ENCODE results near the gene CAPRIN2.

CAPRIN2 gene

DNA sequence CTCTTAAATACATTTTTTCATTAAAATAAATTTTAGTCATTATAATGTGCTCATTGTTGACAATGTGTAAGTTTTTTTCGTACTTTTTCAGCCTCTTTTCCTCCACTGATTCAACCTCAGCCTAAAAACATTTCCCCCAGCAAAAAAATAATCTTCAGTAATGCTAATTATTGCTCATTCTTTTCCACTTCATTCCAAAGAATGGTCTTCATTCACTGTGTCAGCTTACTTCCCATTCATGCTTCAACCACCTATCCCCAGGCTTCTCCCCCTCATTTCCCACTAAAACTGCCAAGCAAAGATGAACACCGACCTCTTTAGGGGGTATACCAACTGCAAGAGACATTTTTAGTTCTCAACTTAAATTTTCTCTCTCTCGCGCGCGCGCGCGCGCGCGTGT lies 56.4 kb downstream of the CAPRIN2 start:
- no peak for DNase-seq

DNA sequence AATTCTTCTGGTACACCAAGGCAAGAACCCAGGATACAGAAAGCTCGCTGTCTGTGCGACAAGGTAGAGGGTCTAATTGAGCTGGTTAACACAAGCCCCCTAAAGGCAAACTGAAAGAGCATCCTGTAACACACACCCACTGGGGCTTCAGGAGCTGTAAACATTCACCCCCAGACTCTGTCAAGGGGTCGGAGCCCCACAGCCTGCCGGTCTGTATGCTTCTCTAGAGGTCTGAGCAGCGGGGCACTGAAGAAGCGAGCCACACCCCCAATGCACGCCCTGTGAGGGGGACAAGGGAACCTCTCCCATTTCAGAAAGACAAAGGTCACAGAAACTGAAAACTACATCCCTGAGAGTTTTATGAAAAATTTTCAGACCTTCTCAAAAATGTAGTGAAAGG lies 57.8 kb downstream of the CAPRIN2 start:
- no peak for DNase-seq

DNA sequence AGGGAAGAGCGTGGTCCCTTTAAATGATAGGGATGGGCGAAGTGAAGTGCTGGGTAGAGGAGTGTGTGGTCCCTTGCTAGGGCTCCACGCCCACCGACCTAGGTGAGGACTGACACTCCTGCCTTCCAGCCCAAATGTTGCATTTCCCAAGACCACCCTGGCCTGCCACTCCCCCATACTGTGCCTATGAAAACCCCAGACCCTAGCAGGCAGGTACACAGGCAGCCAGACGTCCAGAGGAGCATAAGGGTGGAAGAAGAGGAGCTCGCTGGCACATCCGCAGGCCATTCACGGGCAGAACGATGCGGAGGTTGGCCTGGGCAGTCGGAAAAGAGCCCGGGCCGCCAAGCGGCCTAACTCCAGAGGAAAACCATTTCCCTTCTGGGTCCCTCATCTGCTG lies 58.3 kb downstream of the CAPRIN2 start:
- DNase-seq, result no peak

DNA sequence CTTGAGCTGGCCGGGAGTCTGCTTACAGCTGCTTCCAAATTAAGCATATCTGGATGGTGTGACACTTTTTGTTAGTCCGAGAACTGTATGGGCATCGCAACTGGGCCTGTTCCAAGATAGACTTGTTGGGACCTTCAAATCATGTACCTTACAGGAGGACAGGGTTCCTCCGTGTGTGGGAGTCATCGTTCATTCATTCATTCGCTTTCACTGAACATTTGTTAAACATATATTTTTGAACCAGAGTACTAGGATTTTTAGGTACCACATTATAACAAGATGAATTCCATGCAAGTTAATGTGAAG lies 58.7 kb downstream of the CAPRIN2 start:
- no peak for DNase-seq

DNA sequence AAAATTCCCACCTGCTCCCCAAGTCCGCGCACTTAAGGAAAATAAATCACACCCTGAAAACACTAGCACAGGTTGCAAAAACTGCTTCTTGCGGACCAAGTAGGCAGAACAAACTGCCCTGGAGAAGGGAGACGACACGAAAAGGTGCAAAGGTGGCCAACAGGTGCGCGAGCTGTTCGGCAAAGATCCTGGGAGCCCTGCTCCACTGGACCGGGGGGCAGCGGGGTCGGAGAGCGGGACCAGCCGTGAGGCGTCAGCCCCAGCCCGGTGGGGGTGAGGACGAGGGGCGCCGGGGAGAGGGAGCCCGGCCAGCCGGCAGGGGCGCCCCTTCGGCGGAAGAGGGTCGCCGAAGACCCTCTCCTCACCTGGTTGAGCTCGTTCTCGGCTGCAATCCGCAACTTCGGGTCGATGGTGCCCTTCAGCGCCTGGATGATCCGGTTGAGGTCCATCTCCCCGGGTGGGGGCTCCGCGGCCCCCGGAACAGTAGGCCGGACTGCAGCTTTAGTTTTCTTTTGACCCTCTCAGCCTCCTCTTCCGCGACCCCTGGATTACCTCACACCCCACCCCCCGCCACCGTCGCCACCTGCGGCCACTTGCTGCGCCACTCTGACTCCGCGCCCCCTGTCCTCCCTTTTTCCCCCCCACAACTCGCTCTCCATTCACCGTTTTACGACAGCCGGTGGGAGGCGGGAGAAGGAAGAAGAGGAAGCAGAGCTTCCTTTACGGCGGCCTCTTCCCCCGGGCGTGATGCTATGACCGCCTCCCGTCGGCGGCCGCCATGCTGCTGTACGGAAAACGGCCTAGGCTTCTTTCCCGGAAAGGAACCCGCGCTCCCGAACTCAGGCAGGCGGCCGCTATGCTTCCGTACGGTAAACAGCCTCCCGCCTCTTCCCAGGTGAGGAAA lies 59.3 kb downstream of the CAPRIN2 start, which contains the start of gene IPO8:
Gene IPO8, minus strand, starts transcription at position 671 of the 904 bp plus-strand sequence. Its CDS starts 222 bp downstream, at position 449.
- DNase-seq, result peak; percentile 93

DNA sequence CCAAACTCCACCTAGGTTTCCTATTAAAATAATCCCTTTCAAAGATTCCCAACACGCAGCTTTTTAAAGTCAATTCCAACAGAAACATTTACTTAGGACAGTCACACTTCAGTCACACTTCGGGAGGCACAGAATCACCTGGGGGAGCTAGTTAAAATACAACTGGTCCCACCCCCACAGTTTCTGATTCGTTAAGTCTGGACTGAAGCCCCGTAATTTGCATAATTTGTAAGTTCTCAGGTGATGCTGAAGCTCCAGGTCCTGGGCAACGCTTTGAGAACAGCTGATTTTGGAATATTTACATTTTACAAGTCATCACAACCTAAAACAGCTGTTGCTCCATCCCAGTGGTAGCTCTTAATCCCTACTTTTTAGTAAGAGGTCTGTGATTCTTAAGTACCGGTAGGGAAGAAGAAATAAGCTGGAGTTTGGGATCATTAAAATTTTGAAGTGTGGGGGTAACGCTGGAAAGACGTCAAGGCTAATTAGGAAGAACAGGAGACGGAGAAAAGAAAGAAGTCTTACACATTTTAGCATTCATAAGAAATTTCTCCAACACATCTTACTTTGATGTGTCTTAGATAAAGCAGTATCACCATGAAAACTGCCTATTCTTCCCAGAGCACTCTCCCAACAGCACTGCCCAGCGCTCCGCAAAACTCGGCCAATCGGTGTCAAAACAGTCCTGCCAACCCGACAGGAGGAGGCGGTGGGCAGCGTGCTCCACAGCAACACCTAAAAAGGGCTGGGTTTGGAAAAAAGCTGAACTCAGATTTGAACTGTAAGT lies 60.1 kb downstream of the CAPRIN2 start:
- peak; percentile 29 for DNase-seq

DNA sequence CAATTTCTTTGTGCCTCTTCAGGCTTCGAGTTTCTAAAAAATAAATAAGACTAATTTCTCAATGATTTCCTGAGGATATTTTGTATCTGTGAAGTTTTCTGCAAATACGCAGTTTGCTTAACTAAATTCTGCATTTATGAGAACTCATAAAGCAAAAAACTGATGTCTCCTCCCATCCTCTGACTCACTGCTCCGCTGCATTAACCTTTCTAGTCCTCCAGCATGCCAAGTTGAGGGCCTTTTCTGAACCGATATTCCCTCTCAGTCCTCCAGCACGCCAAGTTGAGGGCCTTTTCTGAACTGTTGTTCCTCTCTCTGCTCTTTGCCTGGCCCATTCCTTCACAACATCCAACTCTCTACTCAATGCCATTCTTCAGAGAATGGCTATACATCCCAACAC lies 62.3 kb downstream of the CAPRIN2 start:
- DNase-seq, result no peak

DNA sequence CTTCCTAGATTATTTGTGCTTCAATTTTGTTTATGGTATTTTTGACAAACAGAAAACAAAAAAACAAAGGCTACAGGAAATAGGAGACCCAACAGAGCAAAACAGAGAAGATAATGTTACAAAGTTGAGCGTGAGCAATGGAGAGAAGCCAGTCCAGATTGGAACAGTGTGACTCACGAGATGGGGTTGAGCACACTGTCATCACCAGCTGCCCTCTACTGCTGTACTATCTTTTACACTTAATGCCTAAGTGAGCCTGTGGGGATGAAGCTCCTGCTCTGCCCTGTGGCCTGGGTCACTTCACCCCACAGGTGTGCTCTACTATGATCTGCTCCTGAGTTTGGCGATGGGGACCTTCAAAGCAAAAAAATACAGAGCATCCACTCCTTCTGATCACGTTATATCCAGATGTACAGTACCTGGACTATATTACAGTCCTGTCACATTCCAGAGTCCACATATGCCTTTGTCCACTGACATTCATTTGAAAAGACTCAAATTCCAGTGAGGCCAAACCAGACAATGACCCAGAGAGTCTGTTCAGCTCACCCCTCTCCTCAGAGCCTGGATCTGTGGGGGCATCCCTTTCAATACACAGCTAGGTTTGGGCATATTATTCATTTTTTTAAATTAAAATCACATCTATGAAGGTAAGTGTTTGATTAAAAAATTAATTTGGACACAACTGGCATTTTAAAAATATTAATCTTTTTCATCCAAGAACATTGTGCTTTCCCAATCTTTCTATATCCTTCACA lies 63.5 kb downstream of the CAPRIN2 start:
- peak; percentile 71 for DNase-seq

DNA sequence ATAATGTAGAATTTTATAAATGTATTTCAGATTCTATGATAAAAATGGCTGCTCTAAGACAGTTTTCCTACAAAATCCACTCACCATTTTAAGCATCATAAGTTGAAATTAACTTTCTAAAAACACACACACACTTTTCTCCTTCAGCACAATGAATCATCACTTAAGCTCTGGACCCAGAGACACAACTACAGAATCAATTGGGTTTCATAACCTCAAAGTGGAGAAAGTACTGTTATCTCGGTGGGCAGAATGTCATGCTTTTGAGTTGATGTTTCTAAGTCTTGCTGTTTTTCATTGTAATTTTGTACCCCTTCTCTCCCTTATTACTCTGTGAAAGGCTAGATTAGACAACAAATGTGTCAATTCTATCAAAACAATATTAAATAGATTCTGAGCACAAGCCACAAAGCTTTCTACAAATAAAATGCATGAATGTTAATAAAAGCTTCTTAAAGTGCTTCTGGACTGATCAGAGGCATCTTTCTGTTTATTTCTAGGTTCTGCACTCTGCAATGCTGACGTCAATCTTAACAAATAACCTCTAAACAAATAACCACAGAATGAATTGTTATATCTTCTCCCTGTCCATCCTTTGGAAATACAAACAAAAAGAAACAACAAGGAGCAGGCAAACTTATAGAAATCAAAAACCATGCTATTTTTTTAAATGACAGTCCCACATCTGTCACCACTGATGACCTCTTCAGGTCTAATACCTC lies 67.3 kb downstream of the CAPRIN2 start:
- DNase-seq, result no peak

DNA sequence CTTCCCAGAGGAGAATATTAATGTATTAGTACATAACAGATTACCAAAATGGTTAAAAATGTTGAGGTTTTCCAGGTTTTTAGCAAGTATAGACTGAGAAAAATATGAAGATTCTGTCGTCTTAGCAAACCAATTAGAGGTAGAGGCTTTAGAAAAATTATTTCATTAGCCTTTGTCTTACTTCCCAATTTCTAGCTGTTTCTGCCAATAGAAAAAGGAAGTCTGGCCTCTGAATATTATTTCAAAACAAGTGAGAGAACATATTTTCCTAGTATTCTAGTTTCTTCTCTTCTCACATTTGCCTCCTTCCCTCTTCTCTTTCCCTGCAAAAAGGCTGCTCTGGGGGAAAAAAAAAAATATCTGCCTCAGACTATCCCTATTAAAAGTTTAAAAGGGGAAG lies 75.5 kb downstream of the CAPRIN2 start:
- DNase-seq, result no peak

DNA sequence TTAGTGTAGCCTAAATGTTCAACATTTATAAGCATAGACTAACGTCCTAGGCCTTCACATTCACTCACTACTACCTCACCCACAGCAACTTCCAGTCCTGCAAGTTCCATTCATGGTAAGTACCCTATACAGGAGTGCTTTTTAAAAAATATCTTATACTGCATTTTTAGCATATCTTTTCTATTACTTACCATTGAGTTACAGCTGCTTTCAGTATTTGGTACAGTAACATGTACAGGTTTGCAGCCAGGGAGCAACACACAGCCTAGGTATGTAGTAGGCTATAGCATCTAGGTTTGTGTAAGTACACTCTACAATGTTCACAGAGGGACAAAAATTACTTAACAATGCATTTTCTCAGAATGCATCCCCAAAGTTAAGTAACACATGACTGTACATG lies 76.5 kb downstream of the CAPRIN2 start:
- DNase-seq, result no peak

DNA sequence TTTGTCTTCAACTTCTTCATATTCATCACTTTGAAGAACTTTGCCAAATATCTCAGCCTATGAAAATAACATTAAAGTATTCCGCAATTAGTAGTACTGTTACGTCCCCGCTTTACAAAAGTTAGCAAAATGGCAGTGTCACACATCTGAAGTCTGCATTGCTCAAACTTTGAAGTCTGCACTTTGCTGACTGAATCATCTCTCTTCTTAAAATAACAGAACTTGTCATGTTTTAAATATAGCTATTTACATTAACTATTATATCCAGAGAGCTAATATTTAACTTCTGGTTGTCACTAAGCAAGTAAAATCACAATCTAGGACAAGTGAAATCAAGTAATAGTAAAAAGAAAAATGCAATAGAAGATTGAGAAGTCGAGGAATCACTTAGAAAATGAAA lies 93.5 kb downstream of the CAPRIN2 start:
- no peak for DNase-seq

All from fibroblast of upper back skin (primary cell).